HCT116 (cell line): ENCODE results near the gene CNTFR.

Source experiments
- CEBPB ChIP-seq: IDR thresholded peaks from 2 replicates; pipeline ENCODE4 v1.6.1; 2012; ENCODE audit warnings: low read depth
- EZH2 ChIP-seq: fragments of 200-600 bp; sonication (generic); IDR thresholded peaks from 2 replicates; pipeline ENCODE4 v1.6.1; 2017; ENCODE audit warnings: antibody characterized with exemption, mixed run types
- FOSL1 ChIP-seq: IDR thresholded peaks from 2 replicates; pipeline ENCODE4 v1.6.1; 2012; ENCODE audit warnings: low read depth
- POLR2A ChIP-seq: IDR thresholded peaks from 2 replicates; pipeline ENCODE4 v1.7.0; 2011; ENCODE audit warnings: borderline replicate concordance; ENCODE audit not compliant: insufficient read depth, insufficient read length; ENCODE audit errors: extremely low read depth
- POLR2AphosphoS5 ChIP-seq: IDR thresholded peaks from 2 replicates; pipeline ENCODE4 v1.6.1; 2011; ENCODE audit warnings: mild to moderate bottlenecking, low read depth, low read length, moderate library complexity
- SIN3A ChIP-seq: IDR thresholded peaks from 2 replicates; pipeline ENCODE4 v1.6.1; 2012; ENCODE audit warnings: low read depth
- TF ChIP-seq, protein P1 (sequence below), 3 experiments: fragments of 200-600 bp in 1 of 3; sonication (generic) in 1 of 3; IDR thresholded peaks in 2 of 3; conservative IDR thresholded peaks in 1 of 3; 2 replicates each; pipeline ENCODE4 v1.5.1; 2012 to 2017; ENCODE audit warnings: low read depth in 2 of 3, low read length in 2 of 3, antibody characterized with exemption in 1 of 3, borderline replicate concordance in 1 of 3, control low read depth in 1 of 3, mild to moderate bottlenecking in 1 of 3, mixed read lengths in 1 of 3, mixed run types in 1 of 3, moderate library complexity in 1 of 3; ENCODE audit not compliant: insufficient read depth in 1 of 3

- TF ChIP-seq FOSL1, result no peak
- no peak for TF ChIP-seq SIN3A
- TF ChIP-seq, protein P1, sequence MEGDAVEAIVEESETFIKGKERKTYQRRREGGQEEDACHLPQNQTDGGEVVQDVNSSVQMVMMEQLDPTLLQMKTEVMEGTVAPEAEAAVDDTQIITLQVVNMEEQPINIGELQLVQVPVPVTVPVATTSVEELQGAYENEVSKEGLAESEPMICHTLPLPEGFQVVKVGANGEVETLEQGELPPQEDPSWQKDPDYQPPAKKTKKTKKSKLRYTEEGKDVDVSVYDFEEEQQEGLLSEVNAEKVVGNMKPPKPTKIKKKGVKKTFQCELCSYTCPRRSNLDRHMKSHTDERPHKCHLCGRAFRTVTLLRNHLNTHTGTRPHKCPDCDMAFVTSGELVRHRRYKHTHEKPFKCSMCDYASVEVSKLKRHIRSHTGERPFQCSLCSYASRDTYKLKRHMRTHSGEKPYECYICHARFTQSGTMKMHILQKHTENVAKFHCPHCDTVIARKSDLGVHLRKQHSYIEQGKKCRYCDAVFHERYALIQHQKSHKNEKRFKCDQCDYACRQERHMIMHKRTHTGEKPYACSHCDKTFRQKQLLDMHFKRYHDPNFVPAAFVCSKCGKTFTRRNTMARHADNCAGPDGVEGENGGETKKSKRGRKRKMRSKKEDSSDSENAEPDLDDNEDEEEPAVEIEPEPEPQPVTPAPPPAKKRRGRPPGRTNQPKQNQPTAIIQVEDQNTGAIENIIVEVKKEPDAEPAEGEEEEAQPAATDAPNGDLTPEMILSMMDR (IDR thresholded peaks at IDR 0.05 in 2 of 3, conservative IDR thresholded peaks at IDR 0.05 in 1 of 3; ENCODE audit: borderline replicate concordance in 1 of 3, insufficient read depth in 1 of 3, low read depth in 2 of 3, low read length in 2 of 3), result no peak
- no peak for TF ChIP-seq CEBPB
- no peak for TF ChIP-seq POLR2A
- TF ChIP-seq POLR2AphosphoS5, result no peak
- TF ChIP-seq EZH2, result no peak
Observed at GRCh38 chr9:34570809-34571480, 18.6 kb downstream of the CNTFR start.
